Stimulated activated CD4-positive, alpha-beta T cell treated with anti-CD3 and anti-CD28 coated beads, Interleukin-1b, Interleukin-23, amount 100 ng/mL, for 48 hours (primary cell): ENCODE results near the gene STXBP1.

Experiments
- DNase-seq: peaks from one replicate; pipeline ENCODE4 v3.0.0-alpha.2; 2020

STXBP1 gene

GRCh38 chr9:127716412-127716811 lies 104.3 kb downstream of the STXBP1 start:
- no peak for DNase-seq

- DNase-seq, result no peak
Measured at GRCh38 chr9:127717766-127718165, 105.7 kb downstream of the STXBP1 start.

DNA sequence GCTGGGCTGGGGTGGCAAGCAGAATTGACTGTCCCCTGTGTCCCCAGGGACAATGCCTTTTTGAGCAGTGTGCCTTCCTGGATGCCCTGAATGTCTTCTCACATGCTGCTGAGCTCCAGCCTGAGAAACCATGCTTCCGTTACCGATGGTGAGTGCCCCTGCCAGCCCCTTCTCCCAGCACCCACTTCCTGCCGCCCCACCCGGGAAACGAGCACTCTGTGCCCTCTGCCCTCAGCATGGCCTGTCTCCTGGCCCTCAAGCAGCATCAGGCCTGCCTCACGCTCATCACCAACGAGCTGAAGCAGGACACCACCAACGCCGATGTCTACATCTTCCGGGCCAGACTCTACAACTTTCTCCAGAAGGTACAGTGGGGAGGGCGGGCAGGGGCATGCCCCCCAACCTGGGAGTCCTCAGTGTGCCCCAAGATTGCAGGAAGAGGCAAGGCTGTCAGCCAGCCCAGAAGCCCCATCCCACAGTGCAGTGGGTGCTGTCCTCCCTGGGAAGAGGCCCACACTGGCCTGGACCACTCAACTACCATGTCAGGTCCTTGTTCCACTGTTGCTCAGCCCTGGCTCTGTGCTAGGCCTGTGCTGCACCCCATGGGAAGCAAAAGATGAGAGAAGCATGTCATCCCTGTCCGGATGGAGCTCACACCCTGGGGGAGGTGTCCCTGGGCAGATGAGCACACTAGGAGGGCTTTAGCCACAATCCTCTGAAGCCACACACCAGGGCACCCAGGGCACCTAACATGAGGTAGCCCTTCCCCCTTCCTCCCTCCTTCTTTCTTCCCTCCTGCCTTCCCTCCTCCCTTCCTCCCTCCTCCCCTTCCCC lies 108.2 kb downstream of the STXBP1 start:
- DNase-seq, result no peak

- no peak for DNase-seq
Measured at GRCh38 chr9:127720865-127721227, 108.8 kb downstream of the STXBP1 start.

GRCh38 chr9:127721391-127721821 lies 109.3 kb downstream of the STXBP1 start:
- DNase-seq, result no peak

- no peak for DNase-seq
Measured at GRCh38 chr9:127722055-127722745, 110.1 kb downstream of the STXBP1 start.

DNA sequence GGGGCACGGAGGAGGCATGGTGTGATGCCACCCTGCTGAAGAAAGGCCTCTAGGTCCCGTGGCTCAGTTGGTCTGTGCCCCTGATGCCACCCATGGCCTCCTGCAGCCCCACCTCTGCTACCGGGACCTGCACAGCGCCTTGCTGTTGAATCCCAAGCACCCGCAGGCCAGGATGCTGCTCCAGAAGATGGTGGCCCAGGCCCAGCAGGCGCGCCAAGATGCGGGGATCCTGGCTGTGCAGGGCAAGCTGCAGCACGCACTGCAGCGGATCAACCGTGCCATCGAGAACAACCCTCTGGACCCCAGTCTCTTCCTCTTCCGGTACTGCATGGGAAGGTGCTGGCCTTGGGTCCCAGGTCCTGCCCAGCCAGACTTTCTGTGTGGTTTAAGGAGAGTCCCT lies 110.9 kb downstream of the STXBP1 start:
- no peak for DNase-seq

DNA sequence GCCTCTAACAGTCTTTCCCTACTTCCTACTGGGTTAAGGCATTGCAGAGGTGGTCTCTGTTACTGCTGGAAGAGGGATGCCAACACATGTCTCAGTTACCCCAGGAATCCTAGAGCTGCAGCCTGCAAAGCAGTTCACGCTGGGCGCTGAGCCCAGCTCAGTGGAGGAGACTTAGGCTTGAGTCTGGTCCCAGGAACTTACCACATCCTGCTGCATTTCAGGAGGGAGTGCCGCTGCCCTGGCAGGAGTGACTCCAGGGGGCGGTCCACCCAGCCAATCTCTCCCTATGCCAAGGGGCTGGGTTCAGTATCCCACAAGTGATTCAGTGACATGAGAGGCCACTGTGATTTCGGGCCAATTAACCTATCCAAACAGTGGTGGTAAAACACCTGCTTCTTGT lies 111.4 kb downstream of the STXBP1 start:
- DNase-seq, result no peak

DNA sequence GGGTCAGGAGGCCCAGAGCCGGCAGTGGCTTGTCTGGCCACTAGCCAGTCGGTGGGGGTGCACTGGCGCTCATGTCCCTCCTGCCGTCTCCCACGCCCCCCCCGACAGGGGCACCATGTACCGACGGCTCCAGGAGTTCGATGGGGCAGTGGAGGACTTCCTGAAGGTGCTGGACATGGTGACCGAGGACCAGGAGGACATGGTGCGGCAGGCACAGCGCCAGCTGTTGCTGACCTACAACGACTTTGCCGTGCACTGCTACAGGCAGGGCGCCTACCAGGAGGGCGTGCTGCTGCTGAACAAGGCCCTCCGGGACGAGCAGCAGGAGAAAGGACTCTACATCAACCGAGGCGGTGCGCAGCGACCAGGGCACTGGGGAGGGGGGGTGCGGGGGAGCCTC lies 111.9 kb downstream of the STXBP1 start:
- no peak for DNase-seq

DNA sequence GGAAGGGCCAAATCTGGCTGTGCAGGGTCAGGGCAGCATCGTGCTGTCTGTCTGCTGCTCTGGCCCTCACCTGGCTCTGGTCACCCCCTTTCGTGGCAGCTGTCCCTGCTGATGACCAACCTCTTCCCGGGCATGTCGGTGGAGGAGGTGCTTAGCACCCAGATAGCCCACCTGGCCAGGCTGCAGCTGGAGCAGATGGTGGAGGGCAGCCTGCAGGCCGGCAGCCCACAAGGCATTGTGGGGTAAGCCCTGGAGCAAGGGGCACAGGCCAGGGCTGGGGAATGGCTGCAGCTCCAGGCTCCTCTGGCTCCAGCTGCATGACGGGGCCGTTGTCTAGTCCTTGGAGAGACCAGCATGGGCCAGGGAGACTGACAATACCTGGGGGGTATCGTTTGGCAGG lies 114.8 kb downstream of the STXBP1 start:
- DNase-seq, result no peak

DNA sequence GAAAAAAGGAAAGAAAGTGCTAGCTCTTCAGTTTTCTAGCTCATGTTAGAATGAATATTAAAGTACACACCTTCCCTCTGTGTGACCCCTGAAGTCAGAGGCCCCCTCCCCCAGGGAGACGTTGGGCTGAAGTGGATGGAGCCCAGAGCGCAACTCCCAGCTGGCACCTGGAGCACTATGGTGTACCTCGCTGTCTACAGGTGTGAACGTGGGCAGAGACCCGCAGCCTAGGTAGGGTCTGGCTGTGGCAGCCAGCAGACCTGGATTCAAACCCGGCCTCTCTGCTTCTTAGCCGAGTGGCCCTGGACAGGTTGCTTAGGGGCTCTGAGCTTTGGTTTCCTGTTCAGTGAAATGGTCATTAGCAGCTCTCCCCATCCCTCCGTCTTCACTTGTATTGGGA lies 116.7 kb downstream of the STXBP1 start:
- no peak for DNase-seq

DNA sequence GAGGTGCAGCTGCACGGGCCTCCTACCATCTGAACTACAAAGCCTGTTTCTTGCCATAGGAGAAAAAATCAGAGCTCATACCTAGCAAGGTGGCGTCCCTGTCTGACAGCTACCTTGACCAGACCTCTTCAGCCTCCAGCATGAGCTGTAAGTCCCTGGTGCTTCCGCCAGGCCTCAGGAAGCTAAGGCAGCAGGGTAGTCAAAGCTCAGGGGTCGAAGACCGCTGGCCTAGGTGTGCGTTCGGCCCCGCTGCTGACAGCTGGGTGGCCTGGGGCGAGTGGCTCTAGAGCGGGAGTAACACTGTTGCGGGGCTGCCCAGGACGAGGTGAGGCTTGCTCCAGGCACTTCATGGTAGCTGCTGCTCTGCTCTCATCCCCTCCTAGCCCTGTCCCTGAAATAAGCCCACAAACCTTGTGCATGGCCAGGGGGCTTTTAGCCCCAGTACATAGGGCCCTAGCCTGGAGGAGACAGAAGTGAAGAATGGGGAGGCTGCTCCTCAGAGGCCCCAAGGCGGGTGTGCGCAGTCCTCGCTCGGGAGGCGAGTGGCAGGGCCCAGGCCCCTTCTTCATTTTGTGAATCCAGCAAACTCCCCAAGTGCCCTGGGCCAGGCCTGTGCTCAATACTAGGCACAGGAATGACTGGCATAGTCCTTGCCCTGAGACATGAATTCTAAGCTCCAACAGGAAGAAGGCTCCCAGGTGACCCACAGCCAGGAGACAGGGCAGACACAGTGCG lies 117.6 kb downstream of the STXBP1 start:
- no peak for DNase-seq

DNA sequence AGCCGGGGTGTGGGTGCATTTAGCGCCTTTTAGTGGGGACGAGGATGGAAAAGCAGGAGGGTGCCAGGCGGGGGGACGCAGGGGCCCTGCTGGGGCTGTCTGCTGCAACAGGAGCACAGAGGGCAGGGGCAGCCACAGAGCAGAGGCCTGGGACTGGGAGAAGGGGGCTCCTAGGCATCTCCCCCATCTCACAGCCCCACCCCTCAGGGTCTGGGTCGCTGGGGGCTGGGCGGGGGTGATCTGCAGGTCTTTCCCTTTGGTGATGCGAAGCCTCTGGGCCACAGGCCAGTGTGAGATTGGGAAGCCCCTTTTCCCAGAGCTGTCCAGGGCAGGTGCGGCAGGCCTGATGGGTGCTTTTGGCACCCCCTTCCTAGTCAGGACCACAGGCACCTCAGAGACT lies 118.2 kb downstream of the STXBP1 start:
- no peak for DNase-seq

DNA sequence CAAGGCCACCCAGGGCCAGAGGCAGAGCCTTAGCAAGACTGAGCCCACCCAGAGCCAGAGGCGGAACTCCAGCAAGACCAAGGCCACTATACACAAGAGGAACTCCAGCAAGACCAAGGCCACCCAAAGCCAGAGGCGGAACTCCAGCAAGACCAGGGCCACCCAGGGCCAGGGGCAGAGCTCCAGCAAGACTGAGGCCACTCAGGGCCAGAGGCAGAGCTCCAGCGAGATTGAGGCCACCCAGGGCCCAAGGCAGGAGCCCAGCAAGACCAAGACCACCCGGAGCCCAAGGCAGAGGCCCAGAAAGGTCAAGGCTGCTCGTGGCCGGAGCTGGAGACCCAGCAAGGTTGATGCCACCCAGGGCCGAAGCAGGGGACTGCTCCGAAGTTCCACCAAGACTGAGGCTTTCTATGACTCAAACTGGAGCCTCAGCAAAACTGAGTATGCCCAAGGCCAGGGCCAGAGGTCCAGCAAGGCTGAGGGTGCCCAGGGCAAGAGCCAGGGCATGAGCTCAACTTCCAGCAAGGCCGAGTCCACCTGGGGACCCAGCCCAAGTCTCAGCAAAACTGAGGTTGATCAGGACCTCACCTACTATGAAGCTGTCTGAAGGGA lies 118.8 kb downstream of the STXBP1 start:
- DNase-seq, result no peak

GRCh38 chr9:127731938-127732337 lies 119.9 kb downstream of the STXBP1 start:
- DNase-seq, result no peak

DNA sequence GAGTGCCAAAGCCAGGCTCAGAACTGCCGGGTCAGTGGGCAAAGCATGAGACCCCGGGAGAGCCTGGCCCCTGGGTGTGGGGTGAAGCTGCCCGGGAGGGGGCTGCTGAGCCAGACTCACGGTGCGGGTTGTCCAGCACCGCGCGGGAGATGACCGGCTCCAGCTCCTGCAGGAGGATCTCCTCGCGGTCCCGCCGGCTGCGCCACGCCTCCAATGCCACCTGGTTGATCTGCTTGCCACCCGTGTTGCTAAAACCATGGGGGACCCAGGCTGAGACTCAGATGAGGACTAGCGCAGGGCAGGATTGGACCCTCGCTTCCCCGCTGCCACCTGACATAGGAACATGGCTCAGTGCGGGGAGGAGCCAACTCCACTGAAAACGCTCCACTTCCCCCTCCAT lies 120.4 kb downstream of the STXBP1 start:
- DNase-seq, result no peak

GRCh38 chr9:127733614-127734013 lies 121.5 kb downstream of the STXBP1 start:
- no peak for DNase-seq

- DNase-seq, result no peak
Measured at GRCh38 chr9:127734247-127734746, 122.2 kb downstream of the STXBP1 start.

GRCh38 chr9:127734747-127735529 lies 122.9 kb downstream of the STXBP1 start, which contains the start of gene TOR2A:
TOR2A (minus strand) TSS chr9:127735294; CDS start chr9:127735270, 24 bp downstream.
- DNase-seq, result peak; percentile 97

GRCh38 chr9:127735530-127736185 lies 123.6 kb downstream of the STXBP1 start:
- no peak for DNase-seq

DNA sequence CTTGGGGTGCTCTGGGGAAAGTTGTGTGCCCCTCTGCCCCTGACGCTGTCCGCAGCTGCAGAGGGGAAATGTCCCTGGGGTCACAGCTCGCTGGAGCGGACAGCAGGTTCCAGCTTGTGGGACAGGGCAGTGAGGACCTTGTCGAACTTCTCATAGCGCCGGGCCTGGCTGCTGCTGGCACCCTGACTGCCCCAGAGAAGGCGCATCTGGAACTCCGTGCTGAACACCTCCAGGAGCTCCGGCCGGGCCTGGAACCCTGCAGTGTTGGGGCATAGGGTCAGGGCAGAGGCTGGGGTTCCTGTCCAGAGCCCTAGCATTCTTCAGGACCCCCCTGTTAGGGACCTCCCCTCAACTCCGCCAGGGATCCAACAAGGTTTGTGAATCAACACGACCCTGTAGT lies 126.6 kb downstream of the STXBP1 start:
- no peak for DNase-seq
